Stimulated activated CD8-positive, alpha-beta memory T cell treated with anti-CD3 and anti-CD28 coated beads, Interleukin-15, amount 100 ng/mL, for 48 hours (primary cell): ENCODE data around the gene SKA2.
A peak's percentile ranks its signal among the peaks of the same experiment; 100 is the strongest.
"Not testable (repeated sequence)": the region's sequence is repeated elsewhere in the genome, so short reads cannot be mapped to it uniquely, and the experiment has no call there.

Experiments used
- DNase-seq, 2 donors: peaks; one replicate each; pipeline ENCODE4 v3.0.0-alpha.2; 2020; ENCODE audit warnings: low read depth in 2 of 2

Gene SKA2, protein sequence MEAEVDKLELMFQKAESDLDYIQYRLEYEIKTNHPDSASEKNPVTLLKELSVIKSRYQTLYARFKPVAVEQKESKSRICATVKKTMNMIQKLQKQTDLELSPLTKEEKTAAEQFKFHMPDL

DNA sequence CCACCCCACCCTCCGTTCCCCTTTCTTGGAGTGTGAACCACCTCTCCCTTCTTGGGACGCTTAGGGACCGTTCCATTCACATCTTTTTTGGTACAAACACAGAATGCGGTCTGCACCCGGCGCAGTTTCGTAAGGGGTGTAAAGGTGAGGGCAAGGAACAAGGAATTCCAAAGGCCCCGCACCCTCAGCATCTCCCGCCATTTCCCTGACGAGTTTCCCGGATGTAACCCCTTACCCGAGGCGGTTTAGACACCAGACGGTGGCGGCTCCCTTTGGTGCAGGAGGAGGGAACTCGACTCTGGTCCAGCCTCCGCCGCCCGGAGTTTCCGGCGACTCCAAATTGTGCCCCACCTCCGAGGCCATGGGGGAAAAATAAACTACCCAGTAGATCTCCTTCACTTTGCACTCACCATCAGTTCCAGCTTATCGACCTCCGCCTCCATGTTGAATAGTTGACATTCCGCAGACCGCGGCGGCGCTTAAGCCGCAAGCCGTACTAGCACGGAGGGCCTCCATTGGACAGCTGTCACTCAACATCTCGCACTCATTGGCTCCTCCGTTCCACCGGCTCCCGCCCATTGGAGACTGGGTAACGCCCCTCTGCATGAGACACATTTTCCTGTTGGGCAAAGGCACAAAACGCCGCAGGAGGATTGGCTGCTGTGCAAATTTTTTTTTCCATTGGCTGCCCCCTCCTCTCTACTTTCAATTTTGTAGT is at the start of gene SKA2:
TSS of gene SKA2 (minus strand) at position 466 of the 718 bp plus-strand sequence. CDS start at position 443, 23 bp downstream.
- peak; percentile 94 to 96 for DNase-seq

DNA sequence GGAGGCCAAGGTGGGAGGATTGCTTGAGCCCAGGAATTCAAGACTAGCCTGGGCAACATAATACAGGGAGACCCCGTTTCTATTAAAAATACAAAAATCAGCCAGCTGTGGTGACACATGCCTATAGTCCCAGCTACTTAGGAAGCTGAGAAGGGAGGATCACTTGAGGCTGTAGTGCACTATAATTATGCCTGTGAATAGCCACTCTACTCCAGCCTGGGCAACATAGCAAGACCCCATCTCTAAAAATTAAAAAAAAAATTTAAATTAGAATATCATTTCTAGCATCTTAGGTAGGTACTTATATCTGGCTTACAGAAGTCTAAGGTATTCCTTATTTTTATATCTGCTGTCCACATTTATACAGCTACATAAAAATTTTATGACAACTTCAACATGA is 47.3 kb upstream of the SKA2 start:
- DNase-seq, result no peak

DNA sequence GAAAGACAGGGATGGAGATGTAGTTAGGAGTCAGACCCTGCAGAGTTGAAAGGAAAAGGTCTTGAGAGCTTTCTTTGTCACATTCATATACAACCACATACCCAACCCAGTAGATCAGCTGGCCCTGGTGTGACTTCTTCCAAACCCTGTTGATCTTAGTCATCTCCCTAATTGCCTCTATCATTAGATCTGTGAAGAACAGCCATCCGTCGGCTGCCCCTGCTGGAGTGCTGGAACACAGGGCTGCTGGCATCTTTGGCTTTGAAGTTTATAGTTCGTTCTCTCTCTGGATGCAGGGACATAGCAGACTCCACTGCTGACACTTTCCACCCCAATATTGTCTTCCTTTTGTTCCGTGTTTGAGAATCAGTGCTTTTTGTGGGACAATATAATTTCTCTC is 44.4 kb upstream of the SKA2 start:
- no peak for DNase-seq

DNA sequence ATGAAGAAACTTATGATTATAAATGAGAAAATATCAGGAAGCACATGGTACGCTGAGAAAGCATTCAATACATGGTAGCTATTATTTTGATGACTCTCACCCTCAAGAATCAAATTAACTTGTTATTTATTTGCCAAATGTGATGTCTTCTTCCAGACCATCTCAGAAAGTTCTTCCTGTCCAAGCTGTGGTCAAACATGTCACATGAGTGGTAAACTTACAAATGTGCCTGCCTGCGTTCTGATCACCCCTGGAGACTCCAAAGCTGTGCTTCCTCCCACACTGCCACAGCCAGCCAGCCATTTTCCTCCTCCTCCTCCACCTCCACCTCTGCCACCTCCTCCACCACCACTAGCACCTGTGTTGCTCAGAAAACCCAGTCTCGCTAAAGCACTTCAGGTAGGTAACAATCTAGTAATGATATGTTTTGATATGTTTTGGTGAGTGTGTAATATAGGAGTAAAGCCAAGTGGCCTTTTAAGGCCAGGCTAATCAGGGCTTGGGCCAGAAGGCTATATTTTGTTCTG is 38.4 kb upstream of the SKA2 start:
- DNase-seq, result no peak

DNA sequence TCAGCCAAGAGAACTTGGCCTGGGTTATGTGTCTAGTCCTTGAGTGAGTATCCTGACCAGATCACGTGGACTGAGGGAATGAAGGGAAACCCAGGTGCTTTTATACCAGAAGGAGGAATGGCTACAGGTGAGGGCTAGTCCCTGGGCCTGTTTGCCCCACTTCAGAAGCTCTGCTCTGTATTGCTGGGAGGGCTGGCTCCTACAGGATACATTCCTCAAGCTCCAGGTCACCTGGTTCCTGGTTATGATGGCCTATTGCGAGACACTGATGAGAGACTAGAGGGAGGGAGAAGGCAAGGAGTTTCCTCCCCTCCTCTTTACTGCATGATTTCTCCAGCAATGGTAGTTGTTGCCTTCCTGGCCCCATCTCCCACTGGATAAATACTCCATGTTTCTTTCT is 35.8 kb upstream of the SKA2 start:
- no peak for DNase-seq

DNA sequence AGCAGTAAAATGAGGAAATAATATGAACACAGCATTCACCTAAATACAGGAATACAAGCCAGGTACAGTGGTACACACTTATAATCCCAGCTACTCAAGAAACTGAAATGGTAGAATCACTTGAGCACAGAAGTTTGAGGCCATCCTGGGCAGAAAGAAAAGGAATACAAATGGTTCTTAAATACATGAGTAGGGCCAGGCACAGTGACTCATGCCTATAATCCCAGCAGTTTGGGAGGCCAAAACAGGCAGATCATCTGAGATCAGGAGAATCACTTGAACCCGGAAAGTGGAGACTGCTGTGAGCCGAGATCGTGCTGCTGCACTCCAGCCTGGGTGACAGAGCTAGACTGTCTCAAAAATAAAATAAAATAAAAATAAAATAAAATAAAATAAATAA is 31.9 kb upstream of the SKA2 start:
- no peak for DNase-seq

DNA sequence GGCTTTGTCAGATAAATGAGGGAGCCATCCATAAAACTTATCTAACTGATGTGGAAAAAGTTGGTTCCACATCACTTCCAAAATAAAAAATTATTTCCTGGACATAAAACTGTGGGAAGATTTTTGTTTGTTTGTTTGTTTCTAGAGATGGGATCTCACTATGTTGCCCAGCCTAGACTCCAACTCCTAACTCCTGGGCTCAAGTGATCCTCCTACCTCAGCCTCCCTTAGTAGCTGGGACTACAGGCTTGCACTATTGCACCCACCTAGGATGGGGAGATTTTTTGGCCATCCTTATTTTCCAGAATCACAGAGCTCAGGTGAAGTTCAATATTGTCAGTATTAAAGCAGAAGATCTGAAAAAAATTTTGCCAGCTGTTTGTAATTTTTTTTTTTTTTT is 31.0 kb upstream of the SKA2 start:
- no peak for DNase-seq

DNA sequence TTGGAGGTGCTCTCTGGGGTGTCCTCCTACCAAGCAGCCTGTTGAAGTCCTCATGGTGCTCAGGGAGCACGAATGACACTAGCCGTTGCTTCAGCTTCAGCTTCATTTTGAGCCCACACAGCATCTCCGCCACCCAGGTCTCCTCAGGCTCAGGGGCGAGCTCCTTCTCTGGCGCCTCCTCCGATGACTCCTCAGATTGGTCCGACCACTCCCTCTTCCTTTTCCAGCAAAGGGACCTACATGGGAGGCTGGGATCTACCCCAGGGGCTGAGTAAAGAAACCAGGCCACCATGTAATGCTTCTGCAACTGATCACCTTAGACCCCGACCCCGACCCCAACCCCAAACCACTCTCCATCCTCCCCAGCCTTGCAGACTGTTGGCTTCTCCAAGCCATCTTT is 26.5 kb upstream of the SKA2 start:
- DNase-seq, result no peak

DNA sequence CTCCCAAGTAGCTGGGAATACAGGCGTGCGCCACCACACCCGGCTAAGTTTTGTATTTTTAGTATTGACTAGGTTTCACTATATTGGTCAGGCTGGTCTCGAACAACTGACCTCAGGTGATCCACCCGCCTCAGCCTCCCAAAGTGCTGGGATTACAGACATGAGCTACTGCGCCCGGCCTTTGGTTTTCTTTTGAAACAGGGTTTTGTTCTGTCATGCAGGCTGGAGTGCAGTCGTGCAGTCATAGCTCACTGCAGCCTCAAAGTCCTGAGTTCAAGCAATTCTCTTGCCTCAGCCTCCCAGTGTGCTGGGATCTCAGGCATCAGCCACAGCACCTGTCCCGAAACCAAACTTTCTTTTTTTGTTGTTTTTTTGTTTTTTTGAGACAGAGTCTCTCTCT is 25.6 kb upstream of the SKA2 start:
- no peak for DNase-seq

DNA sequence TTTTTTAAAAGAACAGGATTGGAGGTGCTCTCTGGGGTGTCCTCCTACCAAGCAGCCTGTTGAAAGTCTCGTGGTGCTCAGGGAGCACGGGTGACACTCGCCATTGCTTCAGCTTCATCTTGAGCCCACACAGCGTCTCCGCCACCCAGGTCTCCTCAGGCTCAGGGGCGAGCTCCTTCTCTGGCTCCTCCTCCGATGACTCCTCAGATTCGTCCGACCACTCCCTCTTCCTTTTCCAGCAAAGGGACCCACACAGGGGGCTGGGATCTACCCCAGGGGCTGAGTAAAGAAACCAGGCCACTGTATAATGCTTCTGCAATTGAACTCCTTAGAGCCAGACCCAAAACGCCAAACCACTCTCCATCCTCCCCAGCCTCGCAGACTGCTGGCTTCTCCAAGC is 24.6 kb upstream of the SKA2 start:
- not testable (repeated sequence) for DNase-seq

DNA sequence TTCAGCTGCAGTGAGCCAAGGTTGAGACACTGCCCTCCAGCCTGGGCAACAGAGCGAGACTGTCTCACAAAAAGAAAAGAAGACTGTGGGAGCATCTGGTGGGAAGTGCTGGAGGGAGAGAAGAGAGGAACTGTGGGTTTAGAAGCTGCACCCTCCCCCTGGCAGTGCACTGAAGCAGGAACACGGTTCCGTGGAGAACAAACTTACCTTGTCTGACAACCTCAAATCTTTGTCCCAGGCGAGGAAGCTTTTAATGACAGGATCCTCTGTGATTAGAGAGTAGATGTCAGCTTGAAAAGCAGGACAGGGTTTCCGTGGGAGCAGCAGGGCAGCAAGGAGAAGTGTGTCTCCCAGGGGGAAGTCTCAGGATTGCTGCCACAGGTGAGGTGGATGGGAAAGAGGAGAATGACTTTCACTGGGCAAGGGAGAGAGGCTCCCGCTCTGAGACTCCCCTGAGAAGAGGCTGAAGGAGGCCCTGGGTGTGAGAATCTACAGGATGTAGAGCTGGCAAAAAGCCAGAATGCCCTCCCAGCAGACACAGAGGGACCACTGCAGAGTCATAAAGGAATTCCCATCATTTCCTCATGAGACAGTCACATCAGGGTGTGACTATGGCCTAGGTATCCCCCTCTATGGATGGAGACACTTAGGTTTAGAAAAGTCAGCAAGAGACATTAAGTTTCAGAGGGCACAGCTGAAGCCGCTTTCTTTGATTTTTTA is 23.4 kb upstream of the SKA2 start:
- no peak for DNase-seq

DNA sequence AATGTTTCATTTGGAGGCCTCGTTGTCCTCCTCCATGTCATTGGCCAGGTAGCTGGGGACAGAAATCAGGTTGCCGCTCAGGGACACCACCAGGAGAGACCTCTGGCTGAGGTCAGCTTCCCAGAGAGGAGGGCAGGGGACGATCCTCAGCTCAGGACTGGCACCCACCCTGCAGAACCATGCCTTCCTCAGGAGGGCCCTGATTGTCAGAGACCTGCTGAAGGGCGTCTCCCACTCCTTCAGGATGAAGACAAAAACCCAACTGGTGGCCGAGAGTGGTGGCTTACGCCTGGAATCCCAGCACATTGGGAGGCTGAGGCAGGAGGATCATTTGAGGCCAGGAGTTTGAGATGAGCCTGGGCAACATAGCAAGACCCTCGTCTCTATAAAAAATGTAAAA is 20.1 kb upstream of the SKA2 start:
- DNase-seq, result no peak

DNA sequence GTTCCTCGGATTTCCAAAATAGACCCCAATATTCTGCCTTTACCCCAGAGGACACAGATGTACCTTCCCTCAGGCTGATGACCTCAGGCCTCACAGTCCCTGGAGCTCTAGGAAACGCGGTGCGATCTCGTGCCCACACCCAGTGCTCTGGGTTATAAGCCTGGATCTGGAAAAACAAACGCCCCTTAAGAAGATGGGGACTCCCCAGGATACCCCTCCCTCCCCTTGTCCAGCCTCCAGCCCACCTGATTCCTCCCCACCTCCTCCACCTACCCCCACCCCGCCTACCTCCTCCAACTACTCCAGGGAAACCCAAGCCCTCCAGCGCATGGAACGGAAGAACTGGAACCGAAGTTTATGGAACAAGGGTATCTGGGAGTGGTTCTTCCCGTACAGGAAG is 19.7 kb upstream of the SKA2 start:
- no peak for DNase-seq

DNA sequence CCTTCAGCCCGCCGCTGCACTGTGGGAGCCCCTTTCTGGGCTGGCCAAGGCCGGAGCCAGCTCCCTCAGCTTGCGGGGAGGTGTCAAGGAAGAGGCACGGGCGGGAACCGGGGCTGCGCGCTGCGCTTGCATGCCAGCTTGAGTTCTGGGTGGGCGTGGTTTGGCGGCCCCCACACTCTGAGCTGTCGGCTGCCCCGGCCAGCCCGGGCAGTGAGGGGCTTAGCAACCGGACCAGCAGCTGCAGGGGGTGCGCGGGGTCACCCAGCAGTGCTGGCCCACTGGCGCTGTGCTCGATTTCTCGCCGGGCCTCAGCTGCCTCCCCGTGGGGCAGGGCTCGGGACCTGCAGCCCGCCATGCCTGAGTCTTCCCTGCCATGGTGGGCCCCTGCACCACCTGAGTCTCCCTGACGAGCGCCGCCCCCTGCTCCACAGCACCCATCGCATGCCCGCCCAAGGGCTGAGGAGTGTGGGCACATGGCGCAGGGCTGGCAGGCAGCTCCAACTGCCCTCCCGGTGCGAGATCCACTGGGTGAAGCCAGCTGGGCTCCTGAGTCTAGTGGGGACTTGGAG is 17.5 kb upstream of the SKA2 start:
- no peak for DNase-seq

DNA sequence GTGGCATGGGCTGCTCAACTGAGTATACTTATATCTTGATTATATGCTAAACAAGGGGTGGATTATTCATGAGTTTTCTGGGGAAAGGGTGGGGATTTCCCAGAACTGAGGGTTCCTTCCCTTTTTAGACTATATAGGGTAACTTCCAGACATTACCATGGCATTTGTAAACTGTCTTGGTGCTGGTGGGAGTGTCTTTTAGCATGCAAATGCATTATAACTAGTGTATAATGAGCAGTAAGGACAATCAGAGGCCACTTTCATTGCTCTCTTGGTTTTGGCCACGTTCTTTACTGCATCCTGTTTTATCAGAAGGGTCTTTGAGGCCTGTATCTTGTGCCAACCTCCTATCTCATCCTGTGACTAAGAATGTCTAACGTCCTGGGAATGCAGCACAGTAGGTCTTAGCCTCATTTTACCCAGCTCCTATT is 12.6 kb upstream of the SKA2 start:
- no peak for DNase-seq

DNA sequence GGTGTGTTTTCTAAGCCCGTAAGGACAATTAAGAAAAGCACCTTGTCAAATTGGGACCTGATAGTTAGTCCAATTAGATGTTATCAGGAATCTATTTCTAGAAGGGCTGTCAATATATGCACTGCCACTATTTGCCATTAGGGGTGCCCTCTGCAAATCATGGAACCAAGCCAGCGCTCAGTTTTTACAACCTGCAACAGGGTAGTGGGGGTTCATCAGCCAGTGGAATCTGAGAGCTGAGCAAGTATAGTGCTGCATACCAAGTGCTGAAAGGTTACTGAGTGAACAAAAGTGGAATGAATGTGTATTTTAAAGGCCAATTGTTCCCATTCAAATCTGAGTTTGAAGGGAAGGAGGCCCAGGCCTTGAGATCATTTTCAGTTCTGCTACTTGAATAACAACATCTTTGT is 11.0 kb upstream of the SKA2 start:
- no peak for DNase-seq

DNA sequence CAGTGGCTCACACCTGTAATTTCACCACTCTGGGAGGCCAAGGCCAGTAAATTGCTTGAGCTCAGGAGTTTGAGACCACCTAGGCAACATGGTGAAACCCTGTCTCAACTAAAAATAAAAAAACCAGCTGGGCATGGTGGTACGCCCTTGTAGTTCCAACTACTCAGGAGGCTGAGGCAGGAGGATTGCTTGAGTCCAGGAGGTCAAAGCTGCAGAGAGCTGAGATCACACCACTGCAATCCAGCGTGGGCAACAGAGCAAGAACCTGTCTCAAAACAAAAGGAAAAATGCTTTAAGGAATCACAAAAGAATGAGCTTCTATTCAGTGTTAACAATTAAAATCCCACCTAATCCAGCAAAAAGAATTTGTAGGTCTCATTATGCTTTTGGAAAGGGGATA is 6.5 kb upstream of the SKA2 start:
- DNase-seq, result no peak

DNA sequence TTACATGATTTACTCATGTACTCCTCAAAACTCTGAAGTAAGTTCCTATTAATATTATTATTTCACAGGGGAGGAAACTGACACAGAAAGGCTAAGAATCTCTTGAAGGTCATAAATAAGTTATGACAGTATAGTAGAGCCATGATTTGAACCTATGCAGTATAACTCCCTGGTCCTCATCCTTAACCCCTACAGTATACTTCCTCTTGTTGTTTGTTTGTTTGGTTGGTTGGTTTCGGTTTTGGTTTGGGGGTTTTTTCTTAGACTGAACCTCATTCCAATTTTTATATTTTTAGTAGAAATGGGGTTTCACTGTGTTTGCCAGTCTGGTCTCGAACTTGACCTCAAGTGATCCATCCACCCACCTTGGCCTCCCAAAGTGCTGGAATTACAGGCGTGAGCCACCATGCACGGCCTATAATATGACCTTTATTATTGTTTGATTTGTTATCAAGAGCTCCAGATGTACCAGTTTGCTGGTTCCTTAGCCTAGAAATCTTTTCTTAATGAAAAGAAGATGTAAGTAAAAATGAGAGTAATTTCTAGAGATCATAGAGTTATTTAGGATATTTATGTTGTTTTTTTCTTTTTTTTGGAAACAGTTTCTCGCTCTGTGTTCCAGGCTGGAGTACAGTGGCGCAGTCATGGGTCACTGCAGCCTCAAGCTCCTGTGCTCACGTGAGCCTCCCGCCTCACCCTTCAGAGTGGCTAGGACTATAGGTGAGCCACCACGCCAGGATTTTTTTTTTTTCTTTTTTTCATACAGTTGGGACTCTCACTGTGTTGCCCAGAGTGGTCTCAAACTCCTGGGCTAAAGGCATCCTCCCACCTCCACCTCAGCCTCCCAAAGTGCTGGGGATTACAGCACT is 5.4 kb upstream of the SKA2 start:
- DNase-seq, result no peak

DNA sequence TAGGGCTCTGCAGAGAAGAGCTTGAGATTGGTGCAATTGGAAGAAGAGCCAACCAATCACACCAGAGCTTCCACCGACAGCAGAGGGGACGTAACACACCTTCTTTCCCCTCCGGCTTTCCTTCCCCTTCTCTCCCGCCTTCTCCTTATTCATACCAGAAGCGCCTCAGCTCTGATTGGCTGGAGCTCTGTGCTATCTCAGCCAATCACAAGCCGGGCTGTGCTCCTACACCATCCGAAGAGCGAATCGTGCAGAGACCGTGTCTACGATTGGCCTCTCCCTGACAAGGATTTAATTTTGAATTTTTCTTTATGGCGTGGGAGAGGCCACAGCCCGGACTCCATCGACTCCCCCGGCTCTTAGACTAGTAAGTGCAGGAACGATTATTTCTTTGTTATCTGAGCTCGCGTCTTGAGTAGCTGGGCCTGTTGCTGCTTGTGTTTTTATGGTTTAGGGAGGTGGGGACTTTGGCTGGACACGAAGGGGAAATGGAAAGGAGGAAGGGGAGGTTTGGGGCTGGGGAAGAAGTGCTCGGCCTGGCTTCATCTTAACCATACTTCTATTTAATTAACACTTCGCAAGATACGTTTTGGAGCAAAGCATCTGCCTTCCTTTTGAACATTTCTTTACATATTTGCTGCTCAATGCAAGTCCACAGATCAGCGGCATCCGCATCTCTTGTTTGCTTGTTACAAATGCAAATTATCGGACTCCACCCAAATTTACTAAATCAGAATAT is 622 bp upstream of the SKA2 start, which contains the start of gene PRR11:
TSS of gene PRR11 (plus strand) at position 308 of the 739 bp plus-strand sequence. CDS start 14,007 bp downstream, outside the sequence.
- peak; percentile 88 to 89 for DNase-seq

DNA sequence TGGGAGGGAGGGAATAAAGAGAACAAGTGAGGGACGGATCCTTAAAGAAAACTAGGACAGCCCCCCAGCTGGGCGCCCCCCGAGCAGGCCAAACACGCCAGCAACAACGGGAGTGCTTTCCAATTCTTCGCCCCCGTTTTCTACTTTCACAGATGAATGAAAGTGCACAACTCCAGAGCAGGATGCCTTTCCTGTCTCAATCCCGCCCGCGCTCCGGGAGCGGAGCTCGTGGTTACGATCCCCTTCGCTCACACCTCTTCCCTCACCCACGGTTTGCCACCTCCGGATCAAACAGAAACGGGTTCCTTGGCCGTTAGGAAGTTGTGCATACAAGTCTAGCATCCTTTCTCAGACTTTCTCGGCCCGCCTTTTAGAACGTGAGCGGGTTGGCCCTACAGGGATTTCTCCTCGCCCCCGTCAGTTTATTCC is 680 bp downstream of the SKA2 start:
- peak in 1 of 2 donors; percentile 15 for DNase-seq

DNA sequence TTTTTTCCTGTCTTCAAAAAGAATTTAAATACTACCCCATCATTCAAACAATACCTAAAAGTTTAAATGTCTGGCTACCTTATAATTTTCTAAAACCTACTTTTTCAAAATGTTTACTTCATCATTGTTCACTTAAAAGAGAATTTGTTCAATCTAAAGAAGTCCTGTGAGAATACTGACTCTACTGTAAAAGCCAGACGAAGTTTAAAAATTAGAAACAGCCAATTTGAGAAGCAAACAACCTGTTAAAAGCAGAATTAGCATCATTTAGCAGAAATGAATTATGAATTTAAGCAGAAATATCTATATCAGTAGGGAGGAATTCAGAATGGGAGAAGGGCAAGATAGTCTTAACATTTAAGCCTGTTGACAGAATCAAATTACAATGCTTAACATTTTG is 2.1 kb downstream of the SKA2 start:
- no peak for DNase-seq
